K562 (cell line): ENCODE measurements around the gene ASMTL. TPM values are rescaled to one million over a fixed set of nuclear protein-coding genes. Genes with fewer than 3 reads are reported as not detected.
A peak's percentile ranks its signal among the peaks of the same experiment; 100 is the strongest.

ENCODE experiments used
- CAMTA2 ChIP-seq: fragments of 250-450 bp; sonication (Bioruptor Pico); conservative IDR thresholded peaks from 2 replicates; pipeline ENCODE4 v1.5.1; 2022
- DMBX1 ChIP-seq: fragments of 250-450 bp; sonication (Bioruptor Pico); IDR thresholded peaks from 2 replicates; pipeline ENCODE4 v1.8.0; 2022; ENCODE audit warnings: inconsistent platforms, mild to moderate bottlenecking, moderate library complexity, borderline replicate concordance
- EHMT2 ChIP-seq: fragments of 450-650 bp; IDR thresholded peaks from 2 replicates; pipeline ENCODE4 v1.6.1; 2018; ENCODE audit warnings: antibody characterized with exemption
- EP300 ChIP-seq: IDR thresholded peaks from 2 replicates; pipeline ENCODE4 v1.6.1; 2012; ENCODE audit warnings: low read length, improper control_type of control experiment
- ESRRA ChIP-seq: fragments of 450-650 bp; IDR thresholded peaks from 2 replicates; pipeline ENCODE4 v1.6.1; 2014; ENCODE audit warnings: low read depth, mild to moderate bottlenecking, moderate library complexity, borderline replicate concordance
- HDAC6 ChIP-seq: IDR thresholded peaks from 2 replicates; pipeline ENCODE4 v1.6.1; 2012; ENCODE audit warnings: low read depth, mild to moderate bottlenecking, control low read depth, inconsistent platforms, low read length, moderate library complexity
- HNRNPH1 ChIP-seq: fragments of 200-400 bp; formaldehyde crosslinking; optimal IDR thresholded peaks from 2 replicates; pipeline ENCODE3; 2017; ENCODE audit warnings: low read depth, mild to moderate bottlenecking, low read length, moderate library complexity
- PHB2 ChIP-seq: fragments of 450-650 bp; IDR thresholded peaks from 2 replicates; pipeline ENCODE4 v1.6.1; 2017; ENCODE audit warnings: low read depth
- SMARCE1 ChIP-seq: fragments of 450-650 bp; IDR thresholded peaks from 2 replicates; pipeline ENCODE4 v1.7.1; 2016; ENCODE audit warnings: mild to moderate bottlenecking
- SREBF2 ChIP-seq: sonication (generic); formaldehyde crosslinking; IDR thresholded peaks from 2 replicates; pipeline ENCODE4 v1.4.0; 2020; ENCODE audit warnings: mild to moderate bottlenecking, missing genetic modification reagents
- ZBTB5 ChIP-seq: fragments of 450-650 bp; IDR thresholded peaks from 2 replicates; pipeline ENCODE4 v1.6.1; 2017; ENCODE audit warnings: antibody characterized with exemption
- ZFX ChIP-seq: sonication (generic); formaldehyde crosslinking; IDR thresholded peaks from 2 replicates; pipeline ENCODE4 v1.8.0; 2022; ENCODE audit warnings: mild to moderate bottlenecking, missing genetic modification reagents, moderate library complexity
- ZNF239 ChIP-seq: fragments of 250-450 bp; sonication (Bioruptor Pico); IDR thresholded peaks from 2 replicates; pipeline ENCODE4 v1.4.0; 2020; ENCODE audit warnings: mild to moderate bottlenecking
- ZNF316 ChIP-seq: fragments of 450-650 bp; IDR thresholded peaks from 2 replicates; pipeline ENCODE4 v1.6.1; 2016
- ZNF324 ChIP-seq: fragments of 250-450 bp; sonication (Bioruptor Pico); IDR thresholded peaks from 2 replicates; pipeline ENCODE4 v1.4.0; 2020; ENCODE audit warnings: mild to moderate bottlenecking
- ZNF444 ChIP-seq: fragments of 250-450 bp; sonication (Bioruptor Pico); IDR thresholded peaks from 2 replicates; pipeline ENCODE4 v1.4.0; 2020; ENCODE audit warnings: mild to moderate bottlenecking, moderate library complexity
- ZNF609 ChIP-seq: sonication (generic); formaldehyde crosslinking; IDR thresholded peaks from 2 replicates; pipeline ENCODE4 v1.8.1; 2023; ENCODE audit warnings: missing genetic modification reagents, mild to moderate bottlenecking, borderline replicate concordance
- polyA plus RNA-seq, 8 experiments: library from polyadenylated mRNA; depleted of rRNA in 4 of 8; stranded (reverse) in 5 of 8; unstranded in 3 of 8; fragments of >200 nt; fragmentation: Nextera tagmentation in 2 of 8; fragmentation: Illumina TruSeq in 1 of 8; extraction: Ambion mirVana in 2 of 8; extraction: Trizol in 1 of 8; gene quantifications; 2 replicates each; pipeline versions ENCODE4 v1.2.1 to v1.2.3, GENCODE V29; 2011 to 2014; ENCODE audit warnings: inconsistent platforms in 1 of 8, missing spikeins in 1 of 8
- total RNA-seq, 7 experiments: library from RNA; depleted of rRNA in 6 of 7; stranded (reverse); fragments of >200 nt in 6 of 7; fragmentation: Illumina TruSeq in 2 of 7; extraction: Trizol in 2 of 7; gene quantifications; 2 replicates each; pipeline versions ENCODE4 v1.2.1 to v1.2.3, GENCODE V29; 2011 to 2021; ENCODE audit warnings: low replicate concordance in 1 of 7
- TF ChIP-seq, protein P1 (sequence below): fragments of 250-450 bp; sonication (Bioruptor Pico); IDR thresholded peaks from 2 replicates; pipeline ENCODE4 v1.4.0; 2020; ENCODE audit warnings: mild to moderate bottlenecking
- TF ChIP-seq, protein P2 (sequence below): fragments of 250-450 bp; sonication (Bioruptor Pico); IDR thresholded peaks from 2 replicates; pipeline ENCODE4 v1.9.0; 2021; ENCODE audit warnings: mild to moderate bottlenecking

ASMTL gene
- total and polyA plus RNA-seq, 9 of the 15 experiments (the other 6 are each of a cell fraction or from before 2014, with no cell fraction given): 0.56 to 20.6 (median 7.6) TPM

DNA sequence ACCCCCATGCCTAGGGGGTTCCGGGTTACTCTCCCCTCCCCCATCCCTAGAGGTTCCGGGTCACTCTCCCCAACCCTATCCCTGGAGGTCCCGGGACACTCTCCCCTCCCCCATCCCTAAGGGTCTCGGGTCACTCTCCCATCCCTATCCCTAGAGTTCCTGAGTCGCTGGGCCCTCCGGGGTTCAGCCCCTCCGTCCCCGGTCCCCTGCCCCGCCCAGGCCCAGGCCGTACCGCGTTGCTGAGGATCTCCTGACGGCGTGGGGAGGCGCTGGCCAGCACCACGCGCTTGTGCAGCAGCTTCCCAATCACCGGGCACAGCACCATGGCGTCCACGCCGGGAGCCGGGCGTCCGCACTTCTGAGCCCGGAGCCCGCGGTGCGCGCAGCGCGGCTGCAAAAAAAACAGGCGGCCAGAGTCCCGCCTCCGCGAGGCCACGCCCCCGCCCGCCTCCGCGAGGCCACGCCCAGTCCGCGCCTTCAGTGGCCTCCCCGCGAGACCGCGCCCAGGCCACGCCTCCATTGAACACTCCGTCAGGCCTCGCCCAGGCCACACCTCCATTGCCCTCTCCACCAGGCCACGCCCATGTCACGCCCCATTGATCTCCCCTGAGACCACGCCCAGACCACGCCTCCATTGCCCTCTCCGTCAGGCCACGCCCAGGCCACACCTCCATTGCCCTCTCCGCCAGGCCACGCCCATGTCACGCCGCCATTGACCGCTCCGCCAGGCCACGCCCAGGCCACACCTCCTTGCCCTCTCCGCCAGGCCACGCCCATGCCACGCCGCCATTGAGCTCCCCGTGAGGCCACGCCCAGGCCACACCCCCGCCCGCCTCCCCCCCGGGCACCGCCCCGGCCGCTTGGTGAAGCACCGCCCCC, at the start of gene ASMTL (continued):
- TF ChIP-seq ESRRA (no peak), DMBX1 (CRISPR knock-in tag) (no peak), ZNF324 (CRISPR knock-in tag) (no peak), HDAC6 (no peak), EP300 (no peak), CAMTA2 (CRISPR knock-in tag) (no peak), ZBTB5 (no peak), PHB2 (no peak), EHMT2 (no peak), ZNF239 (CRISPR knock-in tag) (no peak), ZNF316 (no peak), ZFX (CRISPR knock-in tag) (peak; percentile 53), SMARCE1 (no peak), HNRNPH1 (no peak), SREBF2 (CRISPR knock-in tag) (no peak), ZNF444 (CRISPR knock-in tag) (no peak), ZNF609 (CRISPR knock-in tag) (no peak)
- TF ChIP-seq, protein P1, sequence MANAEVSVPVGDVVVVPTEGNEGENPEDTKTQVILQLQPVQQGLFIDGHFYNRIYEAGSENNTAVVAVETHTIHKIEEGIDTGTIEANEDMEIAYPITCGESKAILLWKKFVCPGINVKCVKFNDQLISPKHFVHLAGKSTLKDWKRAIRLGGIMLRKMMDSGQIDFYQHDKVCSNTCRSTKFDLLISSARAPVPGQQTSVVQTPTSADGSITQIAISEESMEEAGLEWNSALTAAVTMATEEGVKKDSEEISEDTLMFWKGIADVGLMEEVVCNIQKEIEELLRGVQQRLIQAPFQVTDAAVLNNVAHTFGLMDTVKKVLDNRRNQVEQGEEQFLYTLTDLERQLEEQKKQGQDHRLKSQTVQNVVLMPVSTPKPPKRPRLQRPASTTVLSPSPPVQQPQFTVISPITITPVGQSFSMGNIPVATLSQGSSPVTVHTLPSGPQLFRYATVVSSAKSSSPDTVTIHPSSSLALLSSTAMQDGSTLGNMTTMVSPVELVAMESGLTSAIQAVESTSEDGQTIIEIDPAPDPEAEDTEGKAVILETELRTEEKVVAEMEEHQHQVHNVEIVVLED (CRISPR knock-in tag): no peak
- TF ChIP-seq, protein P2, sequence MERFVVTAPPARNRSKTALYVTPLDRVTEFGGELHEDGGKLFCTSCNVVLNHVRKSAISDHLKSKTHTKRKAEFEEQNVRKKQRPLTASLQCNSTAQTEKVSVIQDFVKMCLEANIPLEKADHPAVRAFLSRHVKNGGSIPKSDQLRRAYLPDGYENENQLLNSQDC (CRISPR knock-in tag): no peak
